Suprapubic skin (tissue), 4 donors: ENCODE data around the gene KLHL29. TPM values are rescaled to one million over a fixed set of nuclear protein-coding genes. Genes with fewer than 3 reads are reported as not detected.

Experiments used
- DNase-seq, 2 donors: peaks; one replicate each; pipeline ENCODE4 v3.0.0-alpha.2; 2019; ENCODE audit warnings: low spot score in 2 of 2
- H3K27ac ChIP-seq: fragments of 200-600 bp; sonication (generic); one replicate; pipeline ENCODE4 v1.5.1; 2019
- H3K27me3 ChIP-seq: fragments of 200-600 bp; sonication (generic); one replicate; pipeline ENCODE4 v1.5.1; 2019
- H3K36me3 ChIP-seq: fragments of 200-600 bp; sonication (generic); one replicate; pipeline ENCODE4 v1.5.1; 2019
- H3K4me1 ChIP-seq: fragments of 200-600 bp; sonication (generic); one replicate; pipeline ENCODE4 v1.5.1; 2019
- H3K4me3 ChIP-seq: fragments of 200-600 bp; sonication (generic); one replicate; pipeline ENCODE4 v1.5.1; 2019; ENCODE audit warnings: mild to moderate bottlenecking
- H3K9me3 ChIP-seq: fragments of 200-600 bp; sonication (generic); one replicate; pipeline ENCODE4 v1.5.1; 2019
- EP300 ChIP-seq: sonication (generic); formaldehyde crosslinking; IDR thresholded peaks from one replicate; pipeline ENCODE4 v1.6.1; 2017; ENCODE audit warnings: antibody characterized with exemption
- POLR2A ChIP-seq, 2 donors: fragments of 450-650 bp; IDR thresholded peaks; one replicate each; pipeline ENCODE4 v1.6.1; 2017; ENCODE audit warnings: antibody characterized with exemption in 2 of 2, mild to moderate bottlenecking in 2 of 2, moderate library complexity in 2 of 2
- POLR2AphosphoS5 ChIP-seq, 3 donors: sonication (generic); formaldehyde crosslinking; IDR thresholded peaks; one replicate each; pipeline ENCODE4 v1.6.1; 2017; ENCODE audit warnings: antibody characterized with exemption in 3 of 3
- WGBS: methylation state at CpG from one replicate; pipeline ENCODE4 v1.1.5; 2018; 5-methylcytosine and 5-hydroxymethylcytosine counted together
- total RNA-seq, 4 donors: library from RNA; depleted of rRNA; stranded (reverse); fragments of >200 nt; gene quantifications; one replicate each; pipeline ENCODE4 v1.1.0, GENCODE V29; 2016
- TF ChIP-seq, protein P1 (sequence below), 2 donors: fragments of 200-600 bp in 1 of 2; fragments of 450-650 bp in 1 of 2; sonication (generic) in 1 of 2; IDR thresholded peaks; one replicate each; pipeline ENCODE4 v1.5.1; 2016 to 2019; ENCODE audit warnings: antibody characterized with exemption in 2 of 2, mild to moderate bottlenecking in 1 of 2, moderate library complexity in 1 of 2

The KLHL29 gene
- total RNA-seq, 4 donors from 2014 or later: 17.1 to 30.8 (median 20.7) TPM

DNA sequence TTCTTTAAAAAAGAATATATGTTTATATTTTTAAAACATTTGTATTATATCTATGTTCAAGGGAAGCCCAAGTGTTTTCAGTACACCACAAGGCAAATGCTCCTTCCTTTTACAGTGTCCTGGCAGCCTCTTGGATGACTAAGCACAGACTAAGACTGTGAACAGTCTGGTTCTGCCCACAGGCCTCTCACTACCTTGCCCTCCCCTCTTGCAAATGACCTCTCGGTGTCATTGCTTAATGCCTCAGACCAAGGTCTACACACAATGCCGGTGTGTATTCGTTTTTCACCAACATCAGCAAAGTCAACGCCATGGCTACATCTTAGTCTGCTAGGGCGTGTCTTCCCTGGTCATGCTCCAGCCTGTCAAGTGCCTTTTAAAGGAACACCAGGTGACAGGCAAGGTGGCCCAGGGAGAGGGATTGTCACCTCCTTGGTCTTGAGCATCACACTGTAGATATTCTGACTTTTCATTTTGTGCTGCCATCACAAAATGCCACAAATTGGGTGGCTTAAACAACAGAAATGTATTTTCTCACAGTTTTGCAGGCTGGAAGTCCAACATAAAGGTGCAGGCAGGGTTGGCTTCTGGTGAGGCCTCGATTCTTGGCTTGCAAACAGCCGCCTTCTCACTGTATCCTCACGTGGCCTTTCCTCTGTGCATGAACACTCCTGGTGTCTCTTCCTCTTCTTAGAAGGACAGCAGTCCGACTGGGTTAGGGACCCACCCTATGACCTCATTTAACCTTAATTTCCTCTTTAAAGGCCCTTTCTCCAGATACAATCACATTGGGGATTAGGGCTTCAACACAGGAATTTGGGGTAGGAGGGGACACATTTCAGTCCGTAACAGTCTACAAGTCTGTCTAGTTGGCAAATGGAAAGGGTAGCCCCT, 266.5 kb downstream of the KLHL29 start:
- DNase-seq: no peak
- Histone ChIP-seq H3K4me3 (no peak overlapping the region), H3K9me3 (no peaks in the 10 kb centered on the region), H3K36me3 (peaks cover 7% of the 10 kb centered on the region), H3K27me3 (no peaks in the 10 kb centered on the region), H3K27ac (no peak overlapping the region), H3K4me1 (peaks cover 3% of the 10 kb centered on the region)
- 82% methylated on average over 10 of the region's 10 CpGs for WGBS
- TF ChIP-seq EP300 (no peak), POLR2AphosphoS5 (IDR thresholded peaks at IDR 0.05) (no peak), POLR2A (IDR thresholded peaks at IDR 0.05) (no peak)
- TF ChIP-seq, protein P1, sequence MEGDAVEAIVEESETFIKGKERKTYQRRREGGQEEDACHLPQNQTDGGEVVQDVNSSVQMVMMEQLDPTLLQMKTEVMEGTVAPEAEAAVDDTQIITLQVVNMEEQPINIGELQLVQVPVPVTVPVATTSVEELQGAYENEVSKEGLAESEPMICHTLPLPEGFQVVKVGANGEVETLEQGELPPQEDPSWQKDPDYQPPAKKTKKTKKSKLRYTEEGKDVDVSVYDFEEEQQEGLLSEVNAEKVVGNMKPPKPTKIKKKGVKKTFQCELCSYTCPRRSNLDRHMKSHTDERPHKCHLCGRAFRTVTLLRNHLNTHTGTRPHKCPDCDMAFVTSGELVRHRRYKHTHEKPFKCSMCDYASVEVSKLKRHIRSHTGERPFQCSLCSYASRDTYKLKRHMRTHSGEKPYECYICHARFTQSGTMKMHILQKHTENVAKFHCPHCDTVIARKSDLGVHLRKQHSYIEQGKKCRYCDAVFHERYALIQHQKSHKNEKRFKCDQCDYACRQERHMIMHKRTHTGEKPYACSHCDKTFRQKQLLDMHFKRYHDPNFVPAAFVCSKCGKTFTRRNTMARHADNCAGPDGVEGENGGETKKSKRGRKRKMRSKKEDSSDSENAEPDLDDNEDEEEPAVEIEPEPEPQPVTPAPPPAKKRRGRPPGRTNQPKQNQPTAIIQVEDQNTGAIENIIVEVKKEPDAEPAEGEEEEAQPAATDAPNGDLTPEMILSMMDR (IDR thresholded peaks at IDR 0.05): no peak

DNA sequence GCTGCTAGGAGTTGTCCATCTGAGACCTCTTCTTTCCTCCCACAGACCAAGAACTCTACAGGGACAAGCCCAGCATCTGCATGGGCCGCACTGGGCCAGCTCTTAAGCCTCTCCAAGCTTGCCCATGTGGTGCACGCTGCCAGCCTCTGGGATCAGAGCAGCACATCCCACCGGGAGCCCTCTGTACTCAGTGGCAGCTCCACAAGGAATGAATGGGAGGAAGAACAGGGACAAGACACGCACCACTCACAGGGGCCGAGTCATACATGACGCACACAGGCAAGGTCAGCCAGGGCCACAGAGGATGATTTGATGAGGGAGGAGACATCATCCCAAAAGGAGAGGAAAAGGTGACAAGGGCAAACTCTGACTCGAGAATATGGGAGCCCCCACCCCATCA, 268.3 kb downstream of the KLHL29 start:
- no peak for TF ChIP-seq POLR2AphosphoS5 (IDR thresholded peaks at IDR 0.05)
- TF ChIP-seq POLR2A (IDR thresholded peaks at IDR 0.05): no peak
- TF ChIP-seq EP300: no peak
- TF ChIP-seq, protein P1 (IDR thresholded peaks at IDR 0.05): no peak
- 78% methylated on average over 7 of the region's 7 CpGs for WGBS
- peaks cover 5% of the 10 kb centered on the region for H3K4me1 ChIP-seq

DNA sequence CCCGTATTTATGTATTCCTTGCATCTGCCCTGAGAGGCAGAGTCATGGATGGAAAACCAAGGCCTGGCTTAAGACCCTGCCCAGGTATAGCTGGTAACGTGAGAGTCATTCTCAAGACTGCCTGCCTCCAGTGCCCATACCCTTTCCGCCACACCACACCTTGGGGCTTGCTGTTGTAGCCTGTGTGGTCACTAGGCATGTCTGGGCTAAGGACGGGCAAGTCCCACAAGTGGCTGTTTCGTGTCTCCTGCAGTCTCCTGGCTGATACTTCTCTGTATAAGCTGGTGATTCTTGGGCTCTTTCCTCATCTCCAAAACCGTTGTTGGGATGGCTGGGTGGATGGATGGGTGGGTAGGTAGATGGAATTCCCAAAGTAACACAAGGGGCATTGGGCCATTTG, 269.8 kb downstream of the KLHL29 start:
- Histone ChIP-seq H3K4me3 (no peak overlapping the region), H3K4me1 (peaks cover 5% of the 10 kb centered on the region), H3K36me3 (peaks cover 5% of the 10 kb centered on the region), H3K27me3 (no peaks in the 10 kb centered on the region), H3K9me3 (no peaks in the 10 kb centered on the region), H3K27ac (no peak overlapping the region)
- TF ChIP-seq, protein P1 (IDR thresholded peaks at IDR 0.05): no peak
- no peak for DNase-seq
- 88% methylated on average over 4 of the region's 6 CpGs for WGBS

More for the DNA sequence above, 268.3 kb downstream of the KLHL29 start:
- no peak for DNase-seq
- Histone ChIP-seq H3K36me3 (peaks cover 7% of the 10 kb centered on the region), H3K9me3 (no peaks in the 10 kb centered on the region), H3K4me3 (no peak overlapping the region), H3K27ac (no peak overlapping the region), H3K27me3 (no peaks in the 10 kb centered on the region)

DNA sequence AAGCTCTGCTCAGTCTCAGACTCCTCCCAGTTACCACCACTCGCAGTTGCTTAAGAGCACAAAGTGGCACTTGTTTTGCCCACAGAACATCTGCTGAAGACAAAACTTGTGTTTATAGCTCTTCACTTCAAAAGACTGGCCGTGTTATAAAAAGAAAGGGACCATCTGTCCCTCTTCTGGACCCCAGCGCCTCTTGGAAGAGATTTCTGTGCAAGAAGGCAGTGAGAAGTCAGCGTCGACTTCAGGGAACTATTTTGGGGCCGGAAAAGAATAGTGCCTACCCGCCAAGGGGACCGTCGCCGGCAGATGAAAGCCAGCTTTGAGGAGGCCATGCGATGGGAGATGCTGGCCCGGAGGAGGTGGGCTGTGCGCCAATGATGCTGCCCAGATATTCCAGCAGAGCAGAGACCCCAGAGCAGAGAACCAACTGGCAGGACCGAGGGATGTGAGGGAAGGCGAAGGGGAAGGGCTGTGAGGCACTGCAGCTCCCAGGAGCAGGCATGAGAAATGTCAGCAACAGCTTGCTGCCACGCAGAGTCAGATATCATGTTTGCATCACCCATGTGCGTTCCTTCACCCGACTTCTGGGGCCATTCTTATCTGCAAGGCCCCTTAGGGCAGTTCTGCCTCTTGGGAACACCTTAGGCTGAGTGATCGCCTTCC, 271.1 kb downstream of the KLHL29 start:
- H3K27ac ChIP-seq: no peak overlapping the region
- peaks cover 5% of the 10 kb centered on the region for H3K4me1 ChIP-seq
- TF ChIP-seq, protein P1 (IDR thresholded peaks at IDR 0.05): no peak
- no peak for TF ChIP-seq POLR2A (IDR thresholded peaks at IDR 0.05)
- TF ChIP-seq EP300: no peak
- TF ChIP-seq POLR2AphosphoS5 (IDR thresholded peaks at IDR 0.05): no peak
- H3K27me3 ChIP-seq: no peaks in the 10 kb centered on the region
- no peak for DNase-seq
- 87% methylated on average over 19 of the region's 19 CpGs for WGBS
- no peaks in the 10 kb centered on the region for H3K9me3 ChIP-seq
- H3K4me3 ChIP-seq: no peak overlapping the region
- peaks cover 4% of the 10 kb centered on the region for H3K36me3 ChIP-seq

DNA sequence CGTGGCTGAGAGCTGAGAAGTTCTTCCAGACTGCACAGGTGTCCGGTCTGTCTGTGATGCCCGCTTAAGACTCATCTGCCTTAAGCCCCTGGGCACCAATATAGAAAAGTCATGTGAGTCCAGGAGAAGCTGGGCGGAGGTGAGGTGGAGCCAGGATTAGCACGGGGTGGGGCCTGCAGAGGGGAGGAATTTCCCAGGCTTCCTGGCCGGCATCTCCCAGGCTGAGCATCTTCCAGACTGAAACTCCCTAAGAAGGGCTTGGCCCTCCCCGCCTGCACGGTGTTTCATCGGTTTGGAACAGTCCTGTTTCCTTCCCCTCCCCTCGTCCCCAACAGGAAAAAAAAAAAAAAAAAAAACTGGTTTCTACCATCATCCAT, 271.6 kb downstream of the KLHL29 start:
- 34% methylated on average over 10 of the region's 10 CpGs for WGBS
- TF ChIP-seq, protein P1 (IDR thresholded peaks at IDR 0.05): no peak
- TF ChIP-seq EP300 (no peak), POLR2AphosphoS5 (IDR thresholded peaks at IDR 0.05) (no peak), POLR2A (IDR thresholded peaks at IDR 0.05) (no peak)
- no peak for DNase-seq
- no peak overlapping the region for H3K27ac ChIP-seq
- no peaks in the 10 kb centered on the region for H3K27me3 ChIP-seq
- no peak overlapping the region for H3K4me3 ChIP-seq
- no peaks in the 10 kb centered on the region for H3K9me3 ChIP-seq
- H3K4me1 ChIP-seq: peaks cover 5% of the 10 kb centered on the region
- peaks cover 4% of the 10 kb centered on the region for H3K36me3 ChIP-seq
